Measurements from ENCODE around the gene TRIM50.

TRIM50 gene

DNA sequence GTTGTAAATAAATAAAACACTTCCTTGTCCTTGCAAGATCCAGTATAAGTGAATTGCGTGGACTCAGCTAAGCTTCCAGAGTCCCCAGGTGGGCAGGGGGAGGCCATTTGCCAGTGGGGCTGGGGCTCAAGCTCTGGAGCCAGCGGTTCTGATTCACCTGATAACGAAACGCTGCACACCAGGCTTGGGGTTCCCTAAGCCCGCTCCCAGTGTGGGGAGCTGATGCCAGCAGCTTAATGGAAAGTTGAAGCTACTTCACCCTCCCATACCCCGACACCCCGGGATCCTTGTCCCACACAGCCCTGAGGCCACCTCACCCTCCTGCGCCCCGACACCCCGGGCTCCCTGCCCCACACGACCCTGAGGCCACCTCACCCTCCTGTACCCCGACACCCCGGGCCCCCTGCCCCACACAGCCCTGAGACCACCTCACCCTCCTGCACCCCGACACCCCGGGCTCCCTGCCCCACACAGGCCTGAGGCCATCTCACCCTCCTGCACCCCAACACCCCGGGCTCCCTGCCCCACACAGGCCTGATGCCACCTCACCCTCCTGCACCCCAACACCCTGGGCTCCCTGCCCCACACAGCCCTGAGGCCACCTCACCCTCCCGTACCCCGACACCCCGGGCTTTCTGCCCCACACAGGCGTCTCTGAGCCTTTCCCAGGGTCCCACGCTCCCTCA, 30.9 kb upstream of the TRIM50 start:
- no peaks in the 10 kb centered on the region for H3K36me3 ChIP-seq (ENCODE audit: control insufficient read depth, insufficient read depth, low read length)
- no peak for DNase-seq (ENCODE audit: extremely low read depth, insufficient read length)
- TF ChIP-seq, protein P1, sequence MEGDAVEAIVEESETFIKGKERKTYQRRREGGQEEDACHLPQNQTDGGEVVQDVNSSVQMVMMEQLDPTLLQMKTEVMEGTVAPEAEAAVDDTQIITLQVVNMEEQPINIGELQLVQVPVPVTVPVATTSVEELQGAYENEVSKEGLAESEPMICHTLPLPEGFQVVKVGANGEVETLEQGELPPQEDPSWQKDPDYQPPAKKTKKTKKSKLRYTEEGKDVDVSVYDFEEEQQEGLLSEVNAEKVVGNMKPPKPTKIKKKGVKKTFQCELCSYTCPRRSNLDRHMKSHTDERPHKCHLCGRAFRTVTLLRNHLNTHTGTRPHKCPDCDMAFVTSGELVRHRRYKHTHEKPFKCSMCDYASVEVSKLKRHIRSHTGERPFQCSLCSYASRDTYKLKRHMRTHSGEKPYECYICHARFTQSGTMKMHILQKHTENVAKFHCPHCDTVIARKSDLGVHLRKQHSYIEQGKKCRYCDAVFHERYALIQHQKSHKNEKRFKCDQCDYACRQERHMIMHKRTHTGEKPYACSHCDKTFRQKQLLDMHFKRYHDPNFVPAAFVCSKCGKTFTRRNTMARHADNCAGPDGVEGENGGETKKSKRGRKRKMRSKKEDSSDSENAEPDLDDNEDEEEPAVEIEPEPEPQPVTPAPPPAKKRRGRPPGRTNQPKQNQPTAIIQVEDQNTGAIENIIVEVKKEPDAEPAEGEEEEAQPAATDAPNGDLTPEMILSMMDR (IDR thresholded peaks at IDR 0.05; ENCODE audit: insufficient read depth, low read length, poor library complexity, severe bottlenecking), result no peak
- no peak overlapping the region for H3K4me3 ChIP-seq (replicated peaks; ENCODE audit: low read depth, low read length)
- H3K27me3 ChIP-seq (replicated peaks; ENCODE audit: control insufficient read depth, insufficient read depth, low read length), result no peaks in the 10 kb centered on the region

DNA sequence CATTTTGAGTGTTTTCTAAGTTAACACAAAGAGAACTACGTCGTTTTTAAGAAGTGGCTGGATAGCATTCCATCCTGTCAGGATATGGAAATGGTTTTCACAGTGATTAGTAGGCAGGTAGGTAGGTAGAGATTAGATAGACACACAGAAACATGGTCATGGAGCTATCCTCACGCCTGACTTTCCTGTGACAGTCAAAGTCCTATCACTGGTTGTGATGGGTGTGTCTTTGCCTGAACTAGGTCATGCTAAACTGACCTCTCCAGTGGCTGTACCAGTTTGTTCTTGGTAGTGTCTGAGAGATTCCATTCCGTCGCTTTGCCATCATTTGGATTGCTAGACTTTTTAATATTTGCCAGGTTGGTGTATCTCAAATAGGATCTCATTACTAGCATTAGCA, 28.3 kb upstream of the TRIM50 start:
- no peaks in the 10 kb centered on the region for H3K27me3 ChIP-seq (replicated peaks; ENCODE audit: control insufficient read depth, insufficient read depth, low read length)
- TF ChIP-seq, protein P1 (IDR thresholded peaks at IDR 0.05; ENCODE audit: insufficient read depth, low read length, poor library complexity, severe bottlenecking), result no peak
- DNase-seq (ENCODE audit: extremely low read depth, insufficient read length), result no peak
- no peaks in the 10 kb centered on the region for H3K36me3 ChIP-seq (ENCODE audit: control insufficient read depth, insufficient read depth, low read length)
- H3K4me3 ChIP-seq (replicated peaks; ENCODE audit: low read depth, low read length), result no peak overlapping the region

DNA sequence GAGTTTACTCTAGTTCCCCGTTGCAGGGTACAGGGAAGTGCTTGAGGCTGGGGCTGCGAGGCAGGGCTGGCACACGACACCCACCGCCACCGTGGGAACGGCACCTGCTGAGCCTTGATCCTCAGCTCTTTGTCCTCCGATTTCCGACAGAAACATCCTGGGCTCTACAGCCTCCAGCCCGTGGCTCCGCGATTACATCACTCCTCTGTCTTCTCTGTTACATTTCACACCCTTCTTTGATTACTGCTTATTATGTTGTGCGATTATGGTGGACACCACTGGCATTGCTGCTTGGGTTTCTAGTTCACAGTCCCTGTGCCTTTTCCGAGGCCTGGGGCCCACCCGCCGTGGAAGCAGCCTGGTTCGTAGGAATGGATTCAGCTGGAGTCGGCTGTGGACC, 26.9 kb upstream of the TRIM50 start:
- H3K36me3 ChIP-seq (ENCODE audit: control insufficient read depth, insufficient read depth, low read length), result no peaks in the 10 kb centered on the region
- H3K27me3 ChIP-seq (replicated peaks; ENCODE audit: control insufficient read depth, insufficient read depth, low read length), result no peaks in the 10 kb centered on the region
- no peak for DNase-seq (ENCODE audit: extremely low read depth, insufficient read length)
- TF ChIP-seq, protein P1 (IDR thresholded peaks at IDR 0.05; ENCODE audit: insufficient read depth, low read length, poor library complexity, severe bottlenecking), result no peak
- H3K4me3 ChIP-seq (replicated peaks; ENCODE audit: low read depth, low read length), result no peak overlapping the region

DNA sequence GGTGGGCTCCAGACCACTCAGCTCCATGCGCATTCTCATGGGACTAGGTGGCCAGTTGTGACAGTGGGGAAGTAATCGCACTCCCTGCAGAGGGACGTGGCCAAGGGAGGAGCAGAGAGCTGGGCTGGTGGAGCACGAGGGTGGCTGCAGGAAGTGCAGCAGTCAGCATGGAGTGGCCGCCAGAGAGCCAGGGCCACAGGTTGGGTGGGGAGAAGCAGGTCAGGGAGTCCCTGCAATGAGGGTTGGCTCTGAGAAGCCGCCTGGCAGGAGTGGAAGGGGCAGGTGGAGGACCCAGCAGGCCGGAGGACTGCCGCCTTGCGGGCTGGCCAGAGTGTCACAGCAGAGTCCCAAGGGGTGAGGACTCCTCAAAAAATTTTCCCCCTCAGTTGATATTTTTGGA, 26.3 kb upstream of the TRIM50 start:
- H3K27me3 ChIP-seq (replicated peaks; ENCODE audit: control insufficient read depth, insufficient read depth, low read length), result no peaks in the 10 kb centered on the region
- no peak for DNase-seq (ENCODE audit: extremely low read depth, insufficient read length)
- TF ChIP-seq, protein P1 (IDR thresholded peaks at IDR 0.05; ENCODE audit: insufficient read depth, low read length, poor library complexity, severe bottlenecking), result no peak
- no peak overlapping the region for H3K4me3 ChIP-seq (replicated peaks; ENCODE audit: low read depth, low read length)
- H3K36me3 ChIP-seq (ENCODE audit: control insufficient read depth, insufficient read depth, low read length), result no peaks in the 10 kb centered on the region

DNA sequence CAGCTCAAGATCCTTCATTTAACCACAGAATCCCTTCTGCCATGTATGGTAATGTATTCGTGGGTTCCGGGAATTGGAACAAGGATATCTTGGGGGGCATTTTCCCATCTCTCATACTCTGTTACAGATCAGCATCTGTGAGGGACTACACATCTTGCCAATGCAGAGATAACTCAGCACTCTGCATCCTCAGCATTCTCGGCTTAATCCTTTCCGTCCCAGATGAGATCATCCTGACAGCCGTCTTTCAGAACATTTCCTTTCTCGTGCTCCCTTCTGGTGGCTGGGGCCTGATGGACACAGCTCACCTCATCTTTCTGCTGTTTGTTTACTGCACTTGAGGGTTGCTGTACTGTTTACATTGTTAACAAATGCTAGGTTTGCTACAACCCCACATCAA, 25.4 kb upstream of the TRIM50 start:
- Histone ChIP-seq H3K4me3 (replicated peaks; ENCODE audit: low read depth, low read length) (no peak overlapping the region), H3K27me3 (replicated peaks; ENCODE audit: control insufficient read depth, insufficient read depth, low read length) (no peaks in the 10 kb centered on the region), H3K36me3 (ENCODE audit: control insufficient read depth, insufficient read depth, low read length) (no peaks in the 10 kb centered on the region)
- TF ChIP-seq, protein P1 (IDR thresholded peaks at IDR 0.05; ENCODE audit: insufficient read depth, low read length, poor library complexity, severe bottlenecking), result no peak
- DNase-seq (ENCODE audit: extremely low read depth, insufficient read length), result no peak

DNA sequence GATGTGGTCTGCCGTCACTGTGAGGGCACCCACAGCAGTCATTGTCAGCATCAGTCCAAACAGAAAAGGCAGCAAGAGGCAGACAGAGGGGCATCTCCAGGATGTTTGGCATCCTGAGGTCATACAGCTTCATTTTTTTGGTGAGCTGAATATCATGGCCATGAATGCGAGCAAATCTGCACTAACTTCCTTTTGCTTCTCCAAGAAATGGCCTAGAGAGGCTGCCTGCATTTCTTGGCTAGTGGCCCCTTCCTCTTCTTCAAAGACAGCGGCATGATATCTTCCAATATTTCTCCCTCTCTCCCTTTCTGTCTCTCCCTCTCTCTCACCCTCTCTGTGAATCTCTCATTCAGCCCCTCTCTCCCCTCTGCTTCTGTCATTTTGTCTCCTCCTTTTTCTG, 24.9 kb upstream of the TRIM50 start:
- TF ChIP-seq, protein P1 (IDR thresholded peaks at IDR 0.05; ENCODE audit: insufficient read depth, low read length, poor library complexity, severe bottlenecking), result no peak
- Histone ChIP-seq H3K36me3 (ENCODE audit: control insufficient read depth, insufficient read depth, low read length) (no peaks in the 10 kb centered on the region), H3K4me3 (replicated peaks; ENCODE audit: low read depth, low read length) (no peak overlapping the region), H3K27me3 (replicated peaks; ENCODE audit: control insufficient read depth, insufficient read depth, low read length) (no peaks in the 10 kb centered on the region)
- DNase-seq (ENCODE audit: extremely low read depth, insufficient read length), result no peak

All from GM06990 (cell line).